GM12878 (cell line): ENCODE results near the gene CHAC2.

Experiments used
- DPF2 ChIP-seq: fragments of 450-650 bp; IDR thresholded peaks from 2 replicates; pipeline ENCODE4 v1.6.1; 2017; ENCODE audit warnings: mild to moderate bottlenecking
- EP300 ChIP-seq, 2 experiments: fragments of 150-350 bp in 1 of 2; IDR thresholded peaks; 2 replicates each; pipeline ENCODE4 v1.6.1; 2011 to 2012; ENCODE audit warnings: low read depth in 2 of 2, low read length in 2 of 2, borderline replicate concordance in 1 of 2, improper control_type of control experiment in 1 of 2, inconsistent platforms in 1 of 2; ENCODE audit not compliant: control insufficient read depth in 1 of 2
- FOXM1 ChIP-seq: IDR thresholded peaks from 2 replicates; pipeline ENCODE4 v1.6.1; 2012; ENCODE audit warnings: low read depth, mild to moderate bottlenecking, inconsistent platforms, low read length, moderate library complexity
- JUND ChIP-seq: IDR thresholded peaks from 2 replicates; pipeline ENCODE4 v1.6.1; 2012; ENCODE audit warnings: low read depth, mild to moderate bottlenecking, low read length, improper control_type of control experiment, moderate library complexity
- MTA3 ChIP-seq: IDR thresholded peaks from 2 replicates; pipeline ENCODE4 v1.6.1; 2012; ENCODE audit warnings: low read length, inconsistent platforms, borderline replicate concordance
- POLR2A ChIP-seq: IDR thresholded peaks from 2 replicates; pipeline ENCODE4 v1.6.1; 2011; ENCODE audit warnings: low read depth, mild to moderate bottlenecking, low read length
- RFX5 ChIP-seq: IDR thresholded peaks from 2 replicates; pipeline ENCODE4 v1.6.1; 2011; ENCODE audit warnings: low read depth, low read length, improper control_type of control experiment
- STAT3 ChIP-seq: IDR thresholded peaks from 2 replicates; pipeline ENCODE4 v1.6.1; 2011; ENCODE audit warnings: low read depth, low read length, improper control_type of control experiment
- TARDBP ChIP-seq: IDR thresholded peaks from 2 replicates; pipeline ENCODE4 v1.6.1; 2016; ENCODE audit warnings: borderline replicate concordance
- YY1 ChIP-seq: IDR thresholded peaks from 2 replicates; pipeline ENCODE4 v1.6.1; 2011; ENCODE audit warnings: low read depth, mild to moderate bottlenecking, low read length
- TF ChIP-seq, protein P1 (sequence below), 3 experiments: IDR thresholded peaks in 2 of 3; conservative IDR thresholded peaks in 1 of 3; 2 replicates each; pipeline ENCODE4 v1.5.1; 2011; ENCODE audit warnings: low read depth in 3 of 3, low read length in 3 of 3, mild to moderate bottlenecking in 3 of 3, control low read depth in 2 of 3, moderate library complexity in 2 of 3, inconsistent platforms in 1 of 3, mixed read lengths in 1 of 3; ENCODE audit not compliant: control insufficient read depth in 2 of 3, insufficient read depth in 1 of 3; ENCODE audit errors: extremely low read depth in 1 of 3
- TF ChIP-seq, protein P2 (sequence below): IDR thresholded peaks from 2 replicates; pipeline ENCODE4 v1.6.1; 2012; ENCODE audit warnings: mild to moderate bottlenecking, low read depth, low read length
- TF ChIP-seq, protein P3 (sequence below): IDR thresholded peaks from 2 replicates; pipeline ENCODE4 v1.6.1; 2012; ENCODE audit warnings: low read depth, low read length, improper control_type of control experiment

GRCh38 chr2:53801547-53801946 lies 33.9 kb downstream of the CHAC2 start:
- TF ChIP-seq RFX5 (no peak), POLR2A (no peak), TARDBP (no peak), EP300 (IDR thresholded peaks at IDR 0.05; ENCODE audit: borderline replicate concordance in 1 of 2, control insufficient read depth in 1 of 2, low read depth in 2 of 2, low read length in 2 of 2) (no peak), DPF2 (no peak), STAT3 (no peak), MTA3 (no peak), YY1 (no peak), FOXM1 (no peak), JUND (no peak)
- TF ChIP-seq, protein P1, sequence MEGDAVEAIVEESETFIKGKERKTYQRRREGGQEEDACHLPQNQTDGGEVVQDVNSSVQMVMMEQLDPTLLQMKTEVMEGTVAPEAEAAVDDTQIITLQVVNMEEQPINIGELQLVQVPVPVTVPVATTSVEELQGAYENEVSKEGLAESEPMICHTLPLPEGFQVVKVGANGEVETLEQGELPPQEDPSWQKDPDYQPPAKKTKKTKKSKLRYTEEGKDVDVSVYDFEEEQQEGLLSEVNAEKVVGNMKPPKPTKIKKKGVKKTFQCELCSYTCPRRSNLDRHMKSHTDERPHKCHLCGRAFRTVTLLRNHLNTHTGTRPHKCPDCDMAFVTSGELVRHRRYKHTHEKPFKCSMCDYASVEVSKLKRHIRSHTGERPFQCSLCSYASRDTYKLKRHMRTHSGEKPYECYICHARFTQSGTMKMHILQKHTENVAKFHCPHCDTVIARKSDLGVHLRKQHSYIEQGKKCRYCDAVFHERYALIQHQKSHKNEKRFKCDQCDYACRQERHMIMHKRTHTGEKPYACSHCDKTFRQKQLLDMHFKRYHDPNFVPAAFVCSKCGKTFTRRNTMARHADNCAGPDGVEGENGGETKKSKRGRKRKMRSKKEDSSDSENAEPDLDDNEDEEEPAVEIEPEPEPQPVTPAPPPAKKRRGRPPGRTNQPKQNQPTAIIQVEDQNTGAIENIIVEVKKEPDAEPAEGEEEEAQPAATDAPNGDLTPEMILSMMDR (IDR thresholded peaks at IDR 0.05 in 2 of 3, conservative IDR thresholded peaks at IDR 0.05 in 1 of 3; ENCODE audit: control insufficient read depth in 2 of 3, extremely low read depth in 1 of 3, insufficient read depth in 1 of 3, low read depth in 3 of 3, low read length in 3 of 3), result no peak
- TF ChIP-seq, protein P2, sequence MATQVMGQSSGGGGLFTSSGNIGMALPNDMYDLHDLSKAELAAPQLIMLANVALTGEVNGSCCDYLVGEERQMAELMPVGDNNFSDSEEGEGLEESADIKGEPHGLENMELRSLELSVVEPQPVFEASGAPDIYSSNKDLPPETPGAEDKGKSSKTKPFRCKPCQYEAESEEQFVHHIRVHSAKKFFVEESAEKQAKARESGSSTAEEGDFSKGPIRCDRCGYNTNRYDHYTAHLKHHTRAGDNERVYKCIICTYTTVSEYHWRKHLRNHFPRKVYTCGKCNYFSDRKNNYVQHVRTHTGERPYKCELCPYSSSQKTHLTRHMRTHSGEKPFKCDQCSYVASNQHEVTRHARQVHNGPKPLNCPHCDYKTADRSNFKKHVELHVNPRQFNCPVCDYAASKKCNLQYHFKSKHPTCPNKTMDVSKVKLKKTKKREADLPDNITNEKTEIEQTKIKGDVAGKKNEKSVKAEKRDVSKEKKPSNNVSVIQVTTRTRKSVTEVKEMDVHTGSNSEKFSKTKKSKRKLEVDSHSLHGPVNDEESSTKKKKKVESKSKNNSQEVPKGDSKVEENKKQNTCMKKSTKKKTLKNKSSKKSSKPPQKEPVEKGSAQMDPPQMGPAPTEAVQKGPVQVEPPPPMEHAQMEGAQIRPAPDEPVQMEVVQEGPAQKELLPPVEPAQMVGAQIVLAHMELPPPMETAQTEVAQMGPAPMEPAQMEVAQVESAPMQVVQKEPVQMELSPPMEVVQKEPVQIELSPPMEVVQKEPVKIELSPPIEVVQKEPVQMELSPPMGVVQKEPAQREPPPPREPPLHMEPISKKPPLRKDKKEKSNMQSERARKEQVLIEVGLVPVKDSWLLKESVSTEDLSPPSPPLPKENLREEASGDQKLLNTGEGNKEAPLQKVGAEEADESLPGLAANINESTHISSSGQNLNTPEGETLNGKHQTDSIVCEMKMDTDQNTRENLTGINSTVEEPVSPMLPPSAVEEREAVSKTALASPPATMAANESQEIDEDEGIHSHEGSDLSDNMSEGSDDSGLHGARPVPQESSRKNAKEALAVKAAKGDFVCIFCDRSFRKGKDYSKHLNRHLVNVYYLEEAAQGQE, result no peak
- TF ChIP-seq, protein P3, sequence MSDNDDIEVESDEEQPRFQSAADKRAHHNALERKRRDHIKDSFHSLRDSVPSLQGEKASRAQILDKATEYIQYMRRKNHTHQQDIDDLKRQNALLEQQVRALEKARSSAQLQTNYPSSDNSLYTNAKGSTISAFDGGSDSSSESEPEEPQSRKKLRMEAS, result no peak
